ENCODE results near the gene DIP2C. TPM values are rescaled to one million over a fixed set of nuclear protein-coding genes. Genes with fewer than 3 reads are reported as not detected.
"Not testable (repeated sequence)": the region's sequence is repeated elsewhere in the genome, so short reads cannot be mapped to it uniquely, and the experiment has no call there.

Gene DIP2C
- total RNA-seq, 1 experiment from 2014 or later = 1.6 TPM

DNA sequence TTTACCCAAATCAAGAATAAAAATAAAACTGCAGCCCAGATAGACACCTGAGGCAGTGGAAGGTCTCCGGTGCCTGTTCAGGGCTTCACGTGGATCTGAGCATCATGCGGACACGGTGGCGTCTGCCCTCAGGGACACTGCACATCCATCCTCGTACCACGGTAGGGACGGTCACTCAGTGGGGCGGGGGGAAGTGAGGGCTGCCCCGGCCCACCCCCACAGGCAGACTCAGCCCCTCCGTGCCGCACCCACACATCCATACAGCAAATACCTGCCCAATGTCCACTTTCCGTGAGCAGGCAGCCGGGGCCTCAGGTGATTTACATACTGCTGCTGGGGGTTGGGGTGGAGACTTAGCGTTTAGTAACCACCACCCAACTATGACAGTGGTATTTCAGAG, 207.8 kb downstream of the DIP2C start:
- DNase-seq (ENCODE audit: low spot score) = no peak

DNA sequence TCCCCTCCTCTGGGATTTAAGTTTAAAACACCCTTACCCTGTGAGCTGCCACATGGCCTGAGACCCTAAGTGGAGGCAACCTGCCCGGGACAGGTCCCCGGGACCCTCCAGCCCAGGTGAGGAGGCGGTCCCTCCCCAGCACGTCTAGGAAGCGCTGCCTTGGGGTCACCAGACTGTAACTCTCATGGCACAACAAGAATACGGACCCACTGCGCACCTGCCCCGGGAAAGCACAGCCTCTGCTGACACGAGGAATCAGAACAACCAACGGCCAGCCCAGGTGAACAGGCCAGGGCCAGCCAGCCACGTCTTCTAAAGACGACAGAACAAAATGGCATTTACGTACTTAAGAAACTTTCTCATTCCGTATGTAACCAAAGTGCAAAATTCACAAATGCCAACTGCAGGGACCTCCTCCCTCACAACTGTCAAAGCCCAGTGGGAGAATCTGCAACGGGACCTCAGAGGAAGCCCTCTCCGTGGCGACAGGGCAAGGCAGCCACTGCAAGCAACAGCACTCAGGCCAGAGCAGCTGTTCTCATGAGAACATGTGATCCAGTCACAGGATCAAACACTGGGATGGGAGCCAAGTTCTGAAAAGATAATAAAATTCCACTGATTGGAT, 208.4 kb downstream of the DIP2C start:
- DNase-seq (ENCODE audit: low spot score) = no peak

DNA sequence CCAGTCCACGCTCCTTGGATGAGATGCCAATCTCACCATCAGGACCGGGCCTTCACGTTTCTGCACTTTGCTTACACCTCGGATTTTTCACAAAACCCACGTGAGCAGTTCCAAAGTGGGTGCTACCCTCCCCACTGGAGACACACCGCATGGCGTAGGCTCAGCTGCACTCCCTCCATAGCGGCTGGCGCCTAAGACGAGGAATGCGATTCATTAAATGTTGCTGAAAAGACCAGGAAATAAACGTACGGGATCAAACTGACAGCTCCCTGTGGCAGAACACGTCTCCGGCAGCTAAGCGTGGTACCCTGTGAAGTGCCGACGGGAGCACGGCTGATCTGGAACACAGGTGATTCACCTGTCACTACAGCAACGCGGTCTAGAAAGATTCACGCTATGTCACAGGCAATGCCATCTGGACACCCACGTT, 209.0 kb downstream of the DIP2C start:
- no peak for DNase-seq (ENCODE audit: low spot score)

DNA sequence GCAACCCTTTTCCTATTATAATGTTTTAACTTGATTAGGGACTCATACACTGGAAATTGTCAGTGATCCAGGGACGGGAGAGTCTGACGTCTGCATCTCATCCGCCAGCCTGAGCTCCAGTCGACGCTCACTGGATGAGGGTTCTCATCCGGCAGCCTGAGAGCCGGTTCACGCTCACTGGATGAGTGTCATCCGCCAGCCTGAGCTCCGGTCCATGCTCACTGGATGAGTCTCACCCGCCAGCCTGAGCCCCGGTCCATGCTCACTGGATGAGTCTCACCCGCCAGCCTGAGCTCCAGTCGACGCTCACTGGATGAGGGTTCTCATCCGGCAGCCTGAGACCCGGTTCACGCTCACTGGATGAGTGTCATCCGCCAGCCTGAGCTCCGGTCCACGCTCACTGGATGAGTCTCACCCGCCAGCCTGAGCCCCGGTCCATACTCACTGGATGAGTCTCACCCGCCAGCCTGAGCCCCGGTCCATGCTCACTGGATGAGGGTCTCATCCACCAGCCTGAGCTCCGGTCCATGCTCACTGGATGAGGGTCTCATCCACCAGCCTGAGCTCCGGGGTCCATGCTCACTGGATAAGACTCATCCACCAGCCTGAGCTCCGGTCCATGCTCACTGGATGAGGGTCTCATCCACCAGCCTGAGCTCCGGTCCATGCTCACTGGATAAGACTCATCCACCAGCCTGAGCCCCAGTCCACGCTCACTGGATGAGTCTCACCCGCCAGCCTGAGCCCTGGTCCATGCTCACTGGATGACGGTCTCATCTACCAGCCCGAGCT, 209.6 kb downstream of the DIP2C start:
- DNase-seq (ENCODE audit: low spot score) = not testable (repeated sequence)

DNA sequence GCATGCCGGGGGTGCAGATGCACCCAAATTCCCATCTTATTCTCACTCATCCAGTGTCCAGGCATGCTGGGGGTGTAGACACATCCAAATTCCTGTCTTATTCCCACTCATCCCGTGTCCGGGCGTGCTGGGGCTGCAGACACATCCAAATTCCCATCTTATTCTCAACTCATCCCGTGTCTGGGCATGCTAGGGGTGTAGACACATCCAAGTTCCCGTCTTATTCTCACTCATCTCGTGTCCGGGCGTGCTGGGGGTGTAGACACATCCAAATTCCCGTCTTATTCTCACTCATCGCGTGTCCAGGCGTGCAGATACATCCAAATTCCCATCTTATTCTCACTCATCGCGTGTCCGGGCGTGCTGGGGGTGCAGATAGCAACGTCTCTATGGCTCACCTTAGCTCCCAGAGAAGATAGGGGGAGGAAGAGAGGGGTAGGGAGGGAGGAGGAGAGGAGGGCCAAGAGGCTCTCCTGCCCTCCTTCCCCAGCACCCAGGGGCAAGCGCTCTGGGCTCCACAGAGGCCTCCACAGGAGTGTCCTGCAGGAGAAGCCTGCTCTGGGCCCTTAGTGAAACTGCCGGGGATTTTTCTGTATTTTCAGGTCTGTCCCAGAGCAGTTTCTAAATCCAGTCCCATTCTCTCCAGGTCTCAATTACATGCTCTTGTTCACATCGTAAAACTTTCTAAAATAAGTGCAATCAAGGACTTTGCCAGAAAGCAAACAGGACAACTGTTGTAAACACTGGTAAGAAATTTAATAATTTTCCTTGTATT, 210.8 kb downstream of the DIP2C start:
- DNase-seq (ENCODE audit: low spot score) = no peak

- no peak for DNase-seq (ENCODE audit: low spot score)
Observed at GRCh38 chr10:477620-478019, 211.8 kb downstream of the DIP2C start.

GRCh38 chr10:476455-476780, 213.1 kb downstream of the DIP2C start:
- no peak for DNase-seq (ENCODE audit: low spot score)

- no peak for DNase-seq (ENCODE audit: low spot score)
Observed at GRCh38 chr10:475709-476454, 213.6 kb downstream of the DIP2C start.

- DNase-seq (ENCODE audit: low spot score) = no peak
Observed at GRCh38 chr10:474946-475345, 214.5 kb downstream of the DIP2C start.

DNA sequence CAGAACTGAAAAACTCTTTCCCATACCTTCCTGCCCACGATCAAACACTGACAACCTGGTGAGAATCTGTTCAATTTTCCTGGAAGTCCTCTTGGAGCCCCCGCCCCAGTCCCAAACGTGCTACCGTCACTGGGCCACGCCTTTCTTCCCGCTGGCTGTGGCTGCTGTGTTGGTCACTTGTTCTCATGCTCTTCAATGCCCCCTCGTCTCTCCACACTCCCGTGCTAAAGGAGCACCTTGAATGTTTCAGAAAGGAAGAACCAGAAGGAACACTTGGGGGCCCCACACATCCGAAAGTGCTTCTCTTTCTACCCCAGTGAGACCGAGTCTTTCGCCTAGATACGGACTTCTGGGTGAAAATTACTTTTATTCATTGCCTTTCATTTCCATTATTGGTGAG, 215.1 kb downstream of the DIP2C start:
- no peak for DNase-seq (ENCODE audit: low spot score)

GRCh38 chr10:472241-472910, 217.1 kb downstream of the DIP2C start:
- no peak for DNase-seq (ENCODE audit: low spot score)

DNA sequence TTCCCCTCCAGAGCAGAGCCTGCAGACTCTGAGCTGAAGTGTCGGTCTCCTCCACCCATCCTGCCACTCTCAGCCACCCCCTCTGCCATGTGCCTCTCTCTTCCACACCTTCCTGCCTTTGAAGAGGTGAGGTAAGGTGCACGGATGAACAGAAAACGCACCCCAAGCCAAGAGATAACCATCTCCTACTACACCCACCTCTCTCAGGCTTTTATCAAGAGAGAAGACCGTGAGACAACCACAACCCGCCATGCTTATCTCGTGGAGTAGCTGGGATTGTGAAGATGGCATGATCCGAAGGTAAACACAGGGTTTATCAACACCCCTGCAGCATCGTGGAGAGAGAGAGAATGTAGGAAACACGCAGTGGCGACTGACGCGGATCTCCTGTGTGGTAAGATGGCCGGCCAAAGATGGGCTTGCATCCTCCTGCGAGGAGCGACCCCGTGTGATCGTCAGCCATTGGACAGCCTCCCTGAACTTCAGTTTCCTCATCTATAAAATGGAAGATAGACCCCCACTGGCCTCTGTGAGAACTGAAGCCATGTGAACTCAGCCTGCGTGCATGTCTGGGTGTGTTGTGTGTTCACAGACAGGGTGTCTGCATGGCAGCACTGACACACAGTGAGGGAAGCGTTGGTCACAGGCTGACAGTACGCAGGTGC, 219.0 kb downstream of the DIP2C start:
- DNase-seq (ENCODE audit: low spot score) = no peak

- no peak for DNase-seq (ENCODE audit: low spot score)
Observed at GRCh38 chr10:469947-470338, 219.5 kb downstream of the DIP2C start.

- no peak for DNase-seq (ENCODE audit: low spot score)
Observed at GRCh38 chr10:459743-460142, 229.7 kb downstream of the DIP2C start.

DNA sequence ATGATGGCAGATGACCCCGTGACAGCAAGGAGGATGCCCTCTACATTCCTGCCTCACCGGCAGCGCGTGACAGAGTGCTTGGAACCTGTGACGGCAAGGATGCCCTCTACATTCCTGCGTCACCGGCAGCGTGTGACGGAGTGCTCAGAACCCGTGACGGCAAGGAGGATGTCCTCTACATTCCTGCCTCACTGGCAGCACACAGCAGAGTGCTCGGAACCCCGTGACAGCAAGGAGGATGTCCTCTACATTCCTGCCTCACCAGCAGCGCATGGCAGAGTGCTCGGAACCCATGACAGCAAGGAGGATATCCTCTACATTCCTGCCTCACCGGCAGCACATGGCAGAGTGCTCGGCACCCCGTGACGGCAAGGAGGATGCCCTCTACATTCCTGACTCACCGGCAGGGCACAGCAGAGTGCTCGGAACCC, 231.0 kb downstream of the DIP2C start:
- no peak for DNase-seq (ENCODE audit: low spot score)

DNA sequence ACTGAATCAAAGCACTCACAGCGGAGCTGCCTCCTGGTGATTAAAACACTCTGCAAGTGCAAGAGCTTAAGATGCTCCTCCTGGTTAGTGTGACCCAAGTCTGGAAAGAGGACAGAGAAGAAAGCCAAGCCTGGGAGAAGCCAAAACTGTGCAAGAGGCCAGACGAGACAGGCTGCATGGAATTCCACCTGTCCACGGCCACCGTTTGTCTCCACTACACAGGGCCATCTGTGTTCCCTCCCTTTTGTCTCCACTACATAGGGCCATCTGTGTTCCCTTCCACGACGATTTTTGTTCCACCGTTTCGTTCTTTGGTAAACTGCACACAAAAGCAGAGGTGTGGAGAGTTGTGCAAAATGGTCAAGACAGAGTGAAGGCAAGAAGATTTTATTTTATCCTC, 233.0 kb downstream of the DIP2C start:
- DNase-seq (ENCODE audit: low spot score) = no peak

- DNase-seq (ENCODE audit: low spot score) = no peak
Observed at GRCh38 chr10:454860-455259, 234.6 kb downstream of the DIP2C start.

DNA sequence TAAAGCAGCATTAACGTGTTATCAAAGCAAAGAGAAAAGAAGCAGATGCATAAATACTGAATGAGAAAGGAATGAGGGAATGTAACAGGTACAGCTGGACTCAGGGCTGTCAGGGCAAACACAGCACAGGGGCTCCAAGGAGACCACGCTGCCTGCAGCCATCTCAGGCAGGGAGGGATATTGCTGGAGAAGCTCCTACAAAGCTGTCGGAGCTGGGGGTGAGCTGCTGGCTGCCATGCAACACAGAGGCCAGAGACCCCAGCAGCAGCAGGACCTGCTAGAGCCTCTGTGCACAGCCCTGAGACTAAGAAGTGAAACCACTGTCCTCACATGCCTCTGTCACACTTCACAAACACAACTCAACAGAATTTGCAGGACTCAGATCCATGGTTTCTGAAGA, 235.8 kb downstream of the DIP2C start:
- no peak for DNase-seq (ENCODE audit: low spot score)

GRCh38 chr10:452512-453426, 236.7 kb downstream of the DIP2C start:
- DNase-seq (ENCODE audit: low spot score) = no peak

DNA sequence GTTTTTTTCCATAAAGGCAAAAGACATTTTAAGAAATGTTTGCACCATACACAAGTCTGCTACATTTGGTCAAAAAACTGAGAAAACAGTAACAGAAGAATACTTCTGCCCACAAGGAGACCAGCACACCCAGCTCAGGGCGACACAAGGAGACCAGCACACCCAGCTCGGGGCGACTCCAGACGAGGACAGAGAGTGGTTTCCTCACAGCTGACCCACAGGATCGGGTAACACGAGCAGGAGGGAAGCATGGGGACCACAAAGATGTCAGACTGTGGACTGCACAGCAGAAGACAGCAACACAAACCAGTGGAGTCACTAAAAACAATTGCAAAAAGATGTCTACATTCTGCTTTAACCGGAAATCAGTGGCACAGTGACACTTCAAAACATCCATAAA, 237.6 kb downstream of the DIP2C start:
- no peak for DNase-seq (ENCODE audit: low spot score)

Measured in HT-29 (cell line).